Stimulated activated CD4-positive, alpha-beta T cell treated with anti-CD3 and anti-CD28 coated beads, Interleukin-4, amount 100 ng/mL, for 48 hours (primary cell): ENCODE results near the gene KLHL5.

Experiments
- DNase-seq, 2 donors: peaks; one replicate each; pipeline ENCODE4 v3.0.0-alpha.2; 2020; ENCODE audit warnings: low read depth in 2 of 2

Gene KLHL5

DNA sequence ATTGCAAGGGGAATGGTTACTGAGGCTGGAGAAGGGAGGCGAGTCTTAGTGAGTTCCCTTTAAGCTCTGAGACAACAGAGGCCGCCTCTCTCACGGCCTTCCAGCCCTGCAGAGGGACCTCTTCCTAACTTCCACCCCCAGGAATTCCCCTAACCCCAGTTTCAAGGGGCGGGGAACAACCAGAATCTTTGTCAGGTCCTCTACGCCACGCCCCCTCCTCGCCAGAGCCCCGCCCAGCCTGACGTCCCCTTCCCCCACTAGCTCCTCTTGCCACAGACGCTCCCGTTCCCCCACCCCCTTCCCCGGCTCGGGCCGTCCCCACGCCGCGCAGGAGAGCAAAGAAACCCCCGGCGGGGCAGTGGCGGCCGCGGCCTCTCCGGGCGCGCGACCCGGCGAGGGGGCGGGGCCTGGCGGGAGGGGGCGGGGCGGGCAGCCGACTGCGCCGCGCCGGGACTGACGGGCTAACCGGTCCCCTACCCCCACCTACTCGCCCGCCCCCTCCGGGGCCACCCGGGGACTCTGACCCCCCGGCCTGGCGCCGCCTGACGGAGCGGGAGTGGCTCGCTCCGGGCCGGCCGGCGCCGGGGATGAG lies 17.6 kb upstream of the KLHL5 start:
- DNase-seq: peak; percentile 95 to 97

DNA sequence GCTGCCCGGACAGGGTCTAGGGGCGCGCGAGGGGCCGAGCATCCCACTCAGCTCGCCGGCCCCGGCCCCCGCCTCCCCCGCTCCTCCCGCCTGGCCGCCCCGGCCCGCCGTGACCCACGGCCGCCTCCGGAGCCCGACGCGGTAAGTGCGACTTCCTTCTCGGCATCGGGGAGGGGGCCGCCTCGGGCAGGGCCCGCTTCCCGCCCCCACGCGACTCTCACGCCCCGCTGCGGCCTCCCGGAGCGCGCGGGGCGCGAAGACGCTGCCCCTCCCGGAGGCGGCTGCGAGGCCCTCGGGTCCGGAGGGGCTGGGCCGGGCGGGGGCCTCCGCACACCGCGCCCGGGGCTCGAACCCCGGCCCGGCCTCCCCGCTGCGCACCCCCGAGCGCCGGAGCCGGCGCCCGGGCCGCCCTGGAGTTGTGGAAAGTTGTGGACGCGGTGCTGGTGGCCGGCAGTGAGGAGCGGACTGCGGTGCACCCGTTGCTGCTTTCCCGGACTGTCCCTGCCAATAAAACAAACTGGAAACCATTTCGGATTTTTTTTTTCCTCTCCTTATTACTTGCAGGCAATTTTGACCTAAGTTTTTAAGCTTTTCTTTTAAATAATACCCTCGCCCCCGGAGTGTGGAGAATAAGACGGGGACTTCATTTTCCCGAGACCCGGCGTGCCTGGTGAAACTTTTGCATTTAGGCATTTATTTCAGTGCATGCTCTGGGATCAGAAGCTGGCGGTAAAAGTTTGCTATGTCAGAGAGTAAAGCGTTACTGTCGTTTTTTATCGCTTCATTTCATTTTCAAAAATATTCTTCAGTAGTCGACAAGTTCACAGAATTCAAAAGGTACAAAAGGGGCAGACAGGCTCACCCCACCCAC lies 16.8 kb upstream of the KLHL5 start:
- DNase-seq: peak in 1 of 2 donors; percentile 19

DNA sequence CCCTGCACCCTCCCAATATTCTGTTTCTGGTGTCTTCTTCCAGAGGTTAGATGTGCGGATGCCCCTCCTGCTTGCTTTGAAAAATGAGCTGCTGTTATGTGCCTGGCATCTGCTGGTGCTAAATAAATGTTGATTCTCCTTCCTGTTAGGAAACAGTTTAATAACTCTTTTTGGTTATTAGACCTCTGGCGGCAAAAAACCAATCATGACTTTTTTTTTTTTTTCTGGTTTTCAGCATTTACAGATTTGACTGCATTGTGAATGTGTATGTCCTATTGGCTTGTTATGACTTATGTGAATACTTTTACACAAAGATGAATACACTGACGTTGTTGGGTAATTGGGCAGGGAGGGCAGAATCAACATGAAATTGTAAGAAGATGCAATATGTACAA lies 16.2 kb upstream of the KLHL5 start:
- no peak for DNase-seq

DNA sequence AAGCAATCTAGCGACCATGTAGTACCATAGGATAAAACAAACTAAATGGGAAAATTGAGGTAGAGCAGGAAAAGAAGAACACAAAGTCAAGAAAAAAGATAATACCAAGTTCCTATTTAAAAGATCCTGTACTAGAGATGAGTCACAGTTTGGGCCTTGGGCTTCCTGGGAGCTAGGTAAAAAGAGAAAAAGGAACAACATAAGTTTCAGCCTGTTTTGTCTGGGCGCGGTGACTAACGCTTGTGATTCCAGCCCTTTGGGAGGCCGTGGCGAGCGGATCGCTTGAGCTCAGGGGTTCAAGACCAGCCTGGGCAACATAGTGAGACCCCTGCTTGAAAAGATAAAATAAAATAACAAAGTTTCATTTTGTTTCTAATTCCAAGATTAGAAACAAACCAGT lies 15.8 kb upstream of the KLHL5 start:
- no peak for DNase-seq

DNA sequence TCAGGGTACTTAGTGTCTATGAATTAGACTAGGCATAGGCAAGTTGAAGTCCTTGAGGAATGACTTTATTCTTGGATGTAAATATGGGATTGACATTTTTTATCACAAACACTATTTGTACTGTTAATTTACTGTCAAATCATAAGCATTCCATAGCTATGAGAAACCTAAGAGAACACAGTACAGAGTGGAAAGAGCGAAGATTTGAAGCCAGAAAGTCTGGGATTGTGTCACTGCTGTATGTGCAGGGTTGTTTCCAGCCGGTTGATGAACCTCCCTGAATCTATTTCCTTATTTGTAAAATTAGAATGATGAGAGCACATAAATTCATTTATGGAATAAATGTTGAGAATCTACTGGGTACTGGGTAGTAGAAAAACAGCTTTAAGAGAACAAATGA lies 14.4 kb upstream of the KLHL5 start:
- no peak for DNase-seq

DNA sequence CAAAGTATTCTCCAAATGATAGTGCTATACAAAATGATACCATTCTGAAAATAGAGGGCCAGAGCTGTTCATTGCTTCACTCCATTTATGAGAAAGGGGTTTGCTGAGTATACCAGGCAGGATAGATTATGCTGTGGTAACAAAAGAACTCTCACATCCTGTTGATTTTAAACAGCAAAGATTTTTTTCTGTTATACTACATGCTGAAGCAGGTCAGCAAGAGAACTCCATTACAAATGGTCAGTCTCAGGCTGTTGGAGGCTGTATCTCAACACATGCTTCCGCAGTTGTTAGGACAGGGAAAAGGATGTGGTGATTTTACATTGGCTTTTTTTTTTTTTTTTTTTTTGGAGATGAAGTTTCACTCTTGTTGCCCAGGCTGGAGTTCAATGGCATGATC lies 13.7 kb upstream of the KLHL5 start:
- DNase-seq: no peak

DNA sequence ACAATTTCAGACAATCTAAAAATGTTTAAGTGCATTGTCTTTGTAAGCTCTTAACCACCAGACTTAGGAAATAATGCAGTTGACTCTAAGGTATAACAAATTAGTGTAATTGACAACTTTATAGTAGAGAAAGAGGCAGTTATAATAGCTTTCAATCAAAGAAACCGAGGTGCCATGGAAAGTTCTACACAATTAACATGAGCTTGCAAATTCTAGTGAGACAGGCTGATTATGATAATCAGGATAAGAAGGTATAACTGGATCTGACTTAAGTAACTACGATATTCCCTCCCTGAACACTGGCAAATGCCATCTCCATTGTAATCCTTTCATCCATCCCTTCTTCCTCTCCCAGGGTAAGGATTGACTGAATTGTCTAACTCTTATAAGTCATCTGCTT lies 11.4 kb upstream of the KLHL5 start:
- no peak for DNase-seq

DNA sequence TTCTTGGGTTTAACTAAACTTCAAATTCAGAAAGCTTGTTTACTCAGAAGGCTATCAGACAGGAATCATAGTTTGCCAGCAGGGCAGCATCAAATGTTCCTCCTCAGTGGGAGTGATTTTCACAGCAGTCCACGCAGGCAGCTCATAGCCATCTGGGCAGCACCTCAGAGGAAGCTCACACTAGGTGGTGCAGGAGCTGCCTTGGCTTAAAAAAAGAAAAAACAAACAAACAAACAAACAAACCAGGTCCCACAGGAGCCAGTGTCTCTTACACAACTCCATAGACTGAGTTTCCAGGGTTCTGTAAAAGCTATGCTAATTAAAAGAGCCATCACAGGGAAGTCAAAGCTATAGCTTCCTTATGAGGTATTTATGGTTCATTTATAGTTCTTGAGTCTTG lies 10.5 kb upstream of the KLHL5 start:
- DNase-seq: no peak

DNA sequence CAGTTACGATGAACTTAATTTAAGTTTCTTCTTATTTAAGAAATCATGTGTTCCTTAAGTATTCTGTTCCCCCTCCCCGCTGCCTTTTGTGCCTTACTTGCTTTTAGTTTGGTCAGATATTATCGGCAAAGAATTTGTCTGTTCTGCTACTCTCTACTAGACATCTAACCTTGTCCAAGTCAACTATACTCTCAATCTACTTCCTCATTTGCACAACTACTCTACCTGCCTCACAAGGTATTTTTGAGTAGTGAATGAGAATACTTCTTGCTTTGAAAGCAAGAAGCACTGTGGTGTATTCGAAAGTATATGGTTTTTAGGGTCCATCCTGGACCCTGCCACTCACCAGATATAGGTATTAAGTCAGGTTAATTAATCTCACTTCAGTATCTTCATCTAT lies 8.0 kb upstream of the KLHL5 start:
- no peak for DNase-seq

DNA sequence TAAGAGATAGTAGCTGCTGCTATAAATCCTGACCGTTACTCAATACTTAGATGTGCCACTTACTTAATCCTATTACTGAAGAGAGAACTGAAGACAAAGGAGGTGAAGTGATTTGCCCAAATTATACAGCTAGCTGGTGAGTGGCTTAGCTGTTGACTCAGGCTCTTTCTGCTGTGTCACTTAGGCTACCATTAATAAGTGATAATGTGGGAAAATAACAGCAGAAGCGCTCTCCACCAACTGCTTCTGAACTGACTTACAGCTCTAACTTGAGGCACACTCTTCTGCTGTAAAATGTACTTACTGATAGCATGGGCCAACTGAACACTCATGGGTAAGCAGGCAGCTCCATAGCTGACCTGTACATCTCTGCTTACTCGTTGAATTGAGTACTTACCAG lies 7.5 kb upstream of the KLHL5 start:
- no peak for DNase-seq

DNA sequence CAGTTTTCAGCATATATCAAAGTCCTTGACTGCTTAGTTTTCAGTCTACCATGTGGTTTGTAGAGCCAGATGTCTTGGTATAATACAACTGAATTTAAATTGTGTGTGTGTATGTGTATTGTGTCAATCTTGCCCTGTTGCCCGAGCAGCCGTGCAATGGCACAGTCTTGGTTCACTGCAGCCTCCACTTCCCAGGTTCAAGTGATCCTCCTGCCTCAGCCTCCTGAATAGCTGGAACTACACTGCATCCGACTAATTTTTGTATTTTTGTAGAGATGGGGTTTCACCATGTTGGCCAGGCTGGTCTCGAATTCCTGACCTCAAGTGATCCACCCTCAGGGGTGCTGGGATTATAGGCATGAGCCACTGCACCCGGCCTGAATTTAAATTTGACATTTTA lies 6.0 kb upstream of the KLHL5 start:
- DNase-seq: no peak

DNA sequence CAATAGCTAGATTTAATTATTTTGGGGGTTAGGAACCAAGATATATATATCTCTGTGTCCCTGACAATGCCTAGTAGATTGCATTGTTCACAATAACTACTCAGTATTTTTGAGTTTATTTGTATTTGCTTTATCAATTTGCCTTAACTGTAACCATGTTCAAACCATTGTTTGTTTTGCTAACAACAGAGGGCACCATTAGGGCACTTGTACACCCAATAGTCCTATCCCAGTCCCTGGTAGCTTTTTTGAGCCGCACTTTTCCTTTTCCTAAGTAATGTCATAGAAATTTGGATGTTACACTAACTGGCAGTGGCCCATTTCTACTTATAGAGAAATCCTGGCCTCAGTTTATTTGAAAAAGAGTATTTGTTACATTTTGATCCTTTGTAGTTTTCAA lies 575 bp upstream of the KLHL5 start:
- no peak for DNase-seq

DNA sequence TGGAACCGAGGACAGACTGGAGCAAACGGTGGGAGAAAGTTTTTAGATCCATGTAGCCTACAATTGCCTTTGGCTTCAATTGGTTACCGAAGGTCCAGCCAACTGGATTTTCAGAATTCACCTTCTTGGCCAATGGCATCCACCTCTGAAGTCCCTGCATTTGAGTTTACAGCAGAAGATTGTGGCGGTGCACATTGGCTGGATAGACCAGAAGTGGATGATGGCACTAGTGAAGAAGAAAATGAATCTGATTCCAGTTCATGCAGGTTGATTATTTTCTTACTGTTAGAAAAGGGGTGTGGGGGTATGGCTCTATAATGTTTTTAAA lies 702 bp downstream of the KLHL5 start:
- DNase-seq: no peak

DNA sequence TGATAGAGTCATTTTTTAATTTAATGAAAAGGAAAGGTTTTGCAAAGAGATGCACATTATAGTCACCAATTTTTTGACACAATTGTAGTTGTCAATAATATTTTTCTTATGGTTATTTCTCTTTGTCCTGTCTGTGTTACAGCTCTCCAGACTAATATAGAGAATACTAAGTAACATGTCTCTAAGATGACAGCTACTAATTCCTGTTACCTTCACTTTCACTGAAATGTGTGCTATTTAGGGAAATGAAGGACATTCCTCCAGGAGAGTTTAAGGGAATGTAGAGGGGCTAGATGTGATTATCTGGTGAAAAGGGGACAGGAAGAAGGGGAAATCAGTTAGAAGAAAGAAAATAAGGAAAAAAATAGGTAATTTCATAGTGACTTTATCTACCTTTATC lies 1.4 kb downstream of the KLHL5 start:
- DNase-seq: no peak

DNA sequence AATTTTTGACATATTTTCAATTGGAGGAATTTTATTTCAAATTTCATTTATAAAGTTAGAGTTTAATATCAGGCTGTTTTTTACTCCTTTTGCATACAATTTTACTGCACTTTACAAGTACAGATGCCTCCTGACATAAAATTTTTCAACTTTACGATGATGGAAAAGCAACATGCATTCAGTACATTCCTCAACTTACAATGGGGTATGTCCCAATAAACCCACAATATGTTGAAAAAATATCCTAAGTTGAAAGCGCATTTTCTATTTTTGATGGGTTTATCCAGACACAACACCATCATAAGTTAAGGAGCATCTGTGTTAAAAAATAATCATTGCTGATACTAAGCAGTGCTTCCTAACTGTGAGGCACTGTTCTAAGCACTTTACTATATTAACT lies 4.3 kb downstream of the KLHL5 start:
- no peak for DNase-seq

DNA sequence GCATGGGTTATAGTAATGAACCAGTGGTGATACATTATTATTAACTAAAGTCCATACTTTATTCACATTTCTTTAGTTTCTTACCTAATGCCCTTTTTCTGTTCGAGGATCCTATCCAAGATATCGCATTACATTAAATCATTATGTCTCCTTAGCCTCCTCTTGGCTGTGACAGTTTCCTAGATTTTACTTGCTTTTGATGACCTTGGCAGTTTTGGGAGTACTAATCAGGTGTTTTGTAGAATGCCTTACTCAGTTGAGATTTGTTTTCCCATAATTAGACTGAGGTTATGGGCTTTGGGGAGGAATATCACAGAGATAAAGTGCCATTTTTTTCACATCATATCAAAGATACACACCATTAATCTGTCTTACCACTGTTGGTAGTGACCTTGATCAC lies 5.0 kb downstream of the KLHL5 start:
- DNase-seq: no peak

DNA sequence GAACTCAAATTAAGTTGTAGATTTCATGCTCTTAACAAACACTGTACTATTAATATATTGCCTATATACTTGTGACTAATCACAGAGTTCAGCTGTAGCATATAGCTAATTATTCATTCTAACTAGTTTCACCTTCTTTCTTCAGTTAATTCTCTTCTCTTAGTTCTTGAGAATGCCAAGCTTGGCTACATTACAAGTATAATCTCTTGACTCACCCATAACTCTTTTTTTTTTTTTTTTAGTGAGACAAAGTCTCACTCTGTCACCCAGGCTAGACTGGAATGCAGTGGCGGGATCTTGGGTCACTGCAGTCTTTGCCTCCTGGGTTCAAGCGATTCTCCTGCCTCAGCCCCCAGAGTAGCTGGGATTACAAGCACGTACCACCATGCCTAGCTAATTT lies 5.4 kb downstream of the KLHL5 start:
- DNase-seq: no peak

DNA sequence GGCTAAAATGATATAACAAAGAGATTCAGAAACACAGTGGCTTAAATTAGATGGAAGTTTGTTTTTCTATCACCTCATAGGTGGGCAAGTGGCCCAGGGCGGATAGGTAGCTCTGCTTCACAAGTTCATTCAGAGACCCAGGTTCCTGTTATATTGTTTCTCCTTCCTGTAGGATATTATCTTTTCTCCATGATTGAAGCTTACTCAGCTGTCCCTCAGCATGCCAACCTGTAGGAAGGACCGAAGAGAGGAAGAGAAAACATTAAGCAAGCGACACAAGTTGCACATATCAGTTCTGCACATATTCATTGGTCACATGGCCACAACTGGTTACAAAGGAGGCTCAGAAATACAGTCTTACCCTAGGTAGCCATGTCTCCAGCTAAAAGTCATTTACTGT lies 6.9 kb downstream of the KLHL5 start:
- no peak for DNase-seq

DNA sequence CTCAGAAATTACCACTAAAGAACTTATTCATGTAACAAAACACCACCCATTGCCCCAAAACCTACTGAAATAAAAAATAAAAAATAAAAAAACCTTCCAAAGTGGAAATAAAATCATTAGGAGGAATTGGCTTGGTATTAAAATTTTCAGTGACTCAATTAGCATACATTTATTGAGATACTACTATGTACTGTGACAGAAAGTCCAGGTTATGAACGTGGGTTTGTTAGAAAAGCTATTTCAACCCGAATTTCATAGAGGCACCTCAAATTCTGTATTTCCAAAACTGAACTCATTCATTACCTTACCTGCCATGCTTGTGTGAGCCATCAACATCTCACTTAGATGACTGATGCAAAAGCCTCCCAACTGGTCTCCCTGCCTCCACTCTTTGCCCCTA lies 16.8 kb downstream of the KLHL5 start:
- DNase-seq: no peak

DNA sequence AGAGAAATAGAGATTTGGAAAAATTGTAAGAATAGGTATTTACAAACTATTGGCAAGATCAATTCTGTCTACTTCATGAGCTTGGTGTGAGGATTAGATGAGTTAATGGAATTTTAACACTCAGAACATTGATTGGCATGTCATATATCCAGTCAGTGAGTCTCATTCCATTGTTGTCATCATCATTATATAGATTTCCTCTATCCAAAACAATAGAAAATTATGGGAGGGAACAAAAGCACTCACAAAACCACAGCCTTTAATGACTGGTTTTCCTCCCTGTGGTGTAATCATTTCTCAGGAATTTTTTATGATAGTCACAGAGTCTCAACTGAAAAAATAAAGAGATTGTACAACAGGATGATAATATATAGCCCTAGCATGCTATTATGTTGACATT lies 21.1 kb downstream of the KLHL5 start:
- no peak for DNase-seq

DNA sequence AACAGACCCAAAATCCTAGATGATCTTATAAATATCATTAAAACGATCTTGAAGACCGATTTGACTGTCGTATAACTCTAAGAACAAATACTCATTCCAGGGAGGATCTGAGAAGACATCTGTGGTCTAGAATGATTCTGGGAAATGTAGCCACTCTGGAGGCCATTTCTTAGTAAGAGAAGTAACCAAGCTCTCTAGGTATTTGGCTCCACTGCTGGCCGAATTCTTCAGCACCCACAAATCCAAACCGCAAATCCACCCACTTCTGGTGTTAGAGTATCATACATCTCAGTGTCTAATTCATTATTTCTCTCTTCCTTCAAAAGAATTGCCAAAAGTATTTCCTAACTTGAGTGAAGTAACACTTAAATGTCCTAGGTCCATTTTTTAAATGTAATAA lies 23.9 kb downstream of the KLHL5 start:
- DNase-seq: no peak

DNA sequence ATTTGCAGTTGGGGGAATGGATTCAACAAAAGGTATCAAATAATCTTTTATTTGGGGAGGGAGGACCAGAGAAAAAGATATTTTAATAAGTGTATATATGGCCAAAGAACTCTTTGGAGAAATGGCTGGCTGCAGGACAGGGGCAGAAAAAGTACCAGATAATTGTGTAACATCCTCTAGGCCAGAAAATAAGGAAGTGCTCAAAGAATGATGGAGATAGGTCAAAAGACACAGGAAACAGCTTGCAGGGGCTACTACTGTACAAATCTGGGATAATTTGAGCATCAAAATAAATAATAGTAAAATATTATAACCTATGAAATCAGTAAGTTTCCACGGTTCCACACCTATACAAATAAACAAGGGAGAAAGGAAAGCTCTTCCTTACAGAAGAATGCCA lies 34.8 kb downstream of the KLHL5 start:
- DNase-seq: no peak

DNA sequence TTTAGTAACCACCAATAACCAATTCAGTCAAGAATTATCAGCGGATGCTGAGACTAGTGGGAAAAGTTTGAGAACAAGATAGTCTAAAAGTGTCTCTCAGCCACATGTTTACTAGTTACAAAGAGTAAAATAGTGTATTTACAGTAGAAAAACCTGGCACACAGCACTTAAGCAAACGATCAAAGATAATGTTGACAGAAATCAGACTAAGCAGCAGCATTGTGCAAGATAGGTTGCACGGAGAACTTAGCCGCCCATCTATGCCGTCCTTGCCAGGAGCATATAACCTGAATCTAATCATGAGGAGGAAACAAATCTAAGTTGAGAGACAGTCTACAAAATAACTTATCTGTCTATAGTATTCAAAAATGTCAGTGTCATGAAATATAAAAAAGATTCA lies 35.3 kb downstream of the KLHL5 start:
- DNase-seq: no peak

DNA sequence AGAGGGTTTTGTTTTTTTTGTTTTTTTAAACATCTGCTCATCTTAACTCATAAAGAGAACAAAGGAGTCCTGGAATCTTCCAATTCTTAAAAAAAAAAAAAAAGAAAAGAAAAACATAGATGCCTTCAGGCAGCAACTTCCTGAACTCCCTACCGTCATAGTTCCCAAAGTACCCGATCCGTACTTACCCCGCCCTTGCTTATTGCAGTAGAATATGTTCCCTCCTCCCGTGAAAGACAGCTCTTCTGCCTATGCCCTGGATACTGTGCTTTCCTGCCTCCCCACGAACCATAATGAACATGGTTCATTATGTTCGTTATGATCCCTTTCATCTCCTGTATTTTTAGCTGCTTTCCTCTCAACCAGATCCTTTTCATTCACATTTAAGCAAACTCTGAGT lies 40.3 kb downstream of the KLHL5 start:
- DNase-seq: no peak
